Inferior parietal cortex (tissue), 1 donor: ENCODE data around the gene MICU2.

ENCODE experiments used
- DNase-seq: peaks from one replicate; pipeline ENCODE4 v3.0.0-alpha.2; 2016; ENCODE audit errors: extremely low spot score

The MICU2 gene

DNA sequence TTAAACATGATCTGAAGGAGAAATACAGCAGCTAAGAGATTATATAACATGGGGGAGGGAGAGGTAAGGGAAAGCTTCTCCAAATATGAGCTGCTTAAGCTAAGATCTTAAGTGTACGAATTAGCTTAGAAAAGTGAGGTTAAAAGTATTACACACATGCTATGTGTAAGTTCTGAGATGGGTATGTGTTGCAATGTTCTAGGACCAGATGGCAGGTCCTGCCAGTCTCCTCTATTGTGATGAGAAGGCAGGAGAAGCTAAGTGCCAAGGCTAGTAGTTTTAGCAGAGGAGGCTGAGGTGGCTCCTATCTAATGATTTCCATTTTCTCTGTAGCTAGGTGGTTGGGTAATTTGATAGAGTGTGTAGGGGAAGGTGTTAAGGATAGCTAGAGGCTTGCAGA is 57.6 kb downstream of the MICU2 start:
- peak; percentile 22 for DNase-seq

DNA sequence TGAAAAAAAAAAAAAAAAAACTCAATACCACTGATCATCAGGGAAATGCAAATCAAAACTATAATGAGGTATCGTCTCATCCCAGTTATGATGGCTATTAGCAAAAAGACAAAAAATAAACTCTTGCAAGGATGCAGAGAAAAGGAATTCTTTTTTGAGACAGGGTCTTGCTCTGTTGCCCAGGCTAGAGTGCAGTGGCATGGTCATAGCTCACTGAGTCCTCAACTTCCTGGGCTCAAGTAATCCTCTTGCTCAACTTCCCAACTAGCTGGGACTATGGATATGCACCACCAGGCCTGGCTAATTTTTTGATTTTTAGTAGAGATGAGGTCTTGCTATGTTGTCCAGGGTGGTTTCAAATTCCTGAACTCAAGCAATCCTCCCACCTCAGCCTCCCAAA is 59.5 kb downstream of the MICU2 start:
- DNase-seq: no peak

DNA sequence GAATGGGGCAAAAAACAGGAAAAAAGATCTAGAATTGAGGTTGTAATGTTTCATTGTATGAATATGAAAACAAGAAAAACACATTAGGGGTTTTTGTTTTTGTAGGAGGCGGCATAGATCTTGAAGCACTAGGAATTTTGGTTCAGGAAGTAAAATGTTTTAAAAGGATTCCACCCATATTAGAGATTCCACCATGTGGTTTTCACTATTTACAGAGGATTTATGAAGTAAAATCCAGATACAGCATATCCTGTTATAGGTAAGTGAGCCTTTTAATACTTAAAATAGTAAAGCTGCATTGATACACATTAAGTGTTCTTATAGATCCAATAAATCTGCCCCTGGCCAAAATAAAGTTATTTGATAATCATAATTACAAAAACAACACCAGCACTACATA is 61.4 kb downstream of the MICU2 start:
- no peak for DNase-seq

DNA sequence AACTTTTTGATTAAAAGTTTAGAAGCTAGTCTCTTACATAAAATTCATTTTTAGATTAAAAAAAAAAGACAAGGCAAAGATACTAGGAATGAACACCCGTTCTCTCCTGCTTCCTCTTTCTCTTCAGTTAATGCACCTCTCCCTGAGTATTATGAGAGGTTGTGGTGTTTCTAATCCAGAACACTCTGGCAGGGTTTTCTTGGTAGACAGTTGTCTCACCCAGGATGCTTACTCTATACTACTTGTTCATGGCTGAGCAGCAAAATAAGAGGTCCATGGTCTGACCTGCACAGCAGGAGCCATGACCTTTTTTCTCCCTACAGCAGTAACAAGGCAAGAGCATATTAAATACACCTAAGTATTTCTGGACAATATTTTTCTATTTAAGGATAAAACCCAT is 62.0 kb downstream of the MICU2 start:
- DNase-seq: no peak

DNA sequence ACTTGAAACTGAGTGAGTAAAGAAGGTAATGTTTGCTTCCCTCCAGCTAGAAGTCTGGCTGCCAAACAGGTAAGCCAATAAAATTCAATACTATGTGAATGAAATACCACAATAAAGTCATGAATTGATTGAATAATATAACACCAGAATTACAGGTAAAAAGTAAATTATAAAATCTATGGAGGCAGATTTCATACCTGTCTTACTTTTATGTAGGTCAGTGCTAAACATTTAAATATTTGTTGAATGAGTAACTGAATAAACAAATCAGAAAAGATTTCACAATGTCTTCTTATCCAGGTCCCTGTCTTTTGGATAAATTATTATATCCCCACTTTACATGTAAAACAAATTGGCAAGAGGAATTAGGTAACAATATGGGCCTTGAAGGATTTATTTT is 62.7 kb downstream of the MICU2 start:
- DNase-seq: no peak

DNA sequence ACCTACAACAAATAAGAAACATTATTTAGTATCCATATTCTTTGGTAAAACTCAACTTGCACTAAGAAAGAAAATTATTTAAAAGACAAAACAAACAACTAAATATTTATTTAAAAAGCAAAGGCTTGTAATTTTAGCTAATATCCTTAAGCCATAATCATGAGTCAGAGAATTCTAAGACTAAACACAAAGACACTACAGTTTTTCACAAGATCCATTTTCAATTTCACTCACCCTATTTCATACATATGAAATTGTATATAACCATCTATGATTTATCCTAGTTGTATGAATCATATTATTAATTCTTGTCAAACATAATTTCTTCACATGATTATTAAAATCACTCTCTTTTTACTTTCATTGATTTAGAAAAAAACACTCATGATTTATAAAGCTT is 64.3 kb downstream of the MICU2 start:
- DNase-seq: no peak

DNA sequence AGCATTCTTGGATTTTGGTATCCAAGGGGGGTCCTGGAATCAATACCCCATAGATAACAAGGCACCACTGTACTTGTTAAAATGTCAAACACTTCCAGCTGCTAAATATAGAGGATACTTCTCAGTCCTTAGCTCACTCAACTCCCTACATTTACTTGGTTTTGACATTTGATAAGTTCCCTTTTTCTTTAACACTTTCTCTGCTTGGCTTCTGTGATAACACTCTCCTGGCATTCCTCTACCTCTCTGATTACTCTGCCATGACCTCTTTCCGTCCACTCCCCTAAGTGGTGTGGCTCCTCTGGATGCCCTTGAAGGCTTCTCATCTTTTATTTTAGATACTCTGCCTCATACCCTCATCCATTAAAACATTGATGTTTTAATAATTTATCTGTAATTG is 65.2 kb downstream of the MICU2 start:
- no peak for DNase-seq

DNA sequence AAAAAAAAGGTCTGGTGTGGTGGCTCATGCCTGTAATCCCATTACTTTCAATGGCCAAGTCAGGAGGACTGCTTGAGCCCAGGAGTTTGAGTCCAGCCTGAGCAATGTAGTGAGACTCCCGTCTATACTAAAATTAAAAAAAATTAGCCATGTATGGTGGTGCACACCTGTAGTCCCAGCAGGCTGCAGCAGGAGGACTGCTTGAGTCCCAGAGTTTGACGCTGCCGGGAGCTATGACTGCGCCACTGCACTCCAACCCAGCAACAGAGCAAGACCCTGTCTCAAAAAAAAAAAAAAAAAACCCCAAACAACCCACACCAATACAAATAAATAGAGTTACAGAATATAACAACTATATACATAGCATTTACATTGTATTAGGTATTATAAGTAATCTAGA is 65.7 kb downstream of the MICU2 start:
- DNase-seq: no peak

DNA sequence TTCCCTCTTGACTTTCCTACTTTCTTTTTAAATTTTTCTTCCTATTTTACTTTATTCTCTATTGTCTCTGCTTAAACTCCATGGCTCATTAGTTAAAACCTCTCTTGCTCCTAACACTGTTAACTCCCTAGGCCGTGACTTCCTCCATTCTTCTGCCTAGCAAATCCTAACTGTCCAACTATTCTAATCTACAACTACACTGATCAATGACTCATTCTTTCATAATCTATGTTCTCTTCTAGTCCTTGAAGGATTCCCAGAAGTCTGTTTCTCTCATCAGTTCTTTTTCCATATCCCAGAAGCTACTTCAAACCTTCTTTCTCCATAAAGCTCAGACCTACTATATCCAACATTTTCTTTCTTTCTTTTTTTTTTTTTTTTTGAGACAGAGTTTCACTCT is 66.9 kb downstream of the MICU2 start:
- DNase-seq: no peak

DNA sequence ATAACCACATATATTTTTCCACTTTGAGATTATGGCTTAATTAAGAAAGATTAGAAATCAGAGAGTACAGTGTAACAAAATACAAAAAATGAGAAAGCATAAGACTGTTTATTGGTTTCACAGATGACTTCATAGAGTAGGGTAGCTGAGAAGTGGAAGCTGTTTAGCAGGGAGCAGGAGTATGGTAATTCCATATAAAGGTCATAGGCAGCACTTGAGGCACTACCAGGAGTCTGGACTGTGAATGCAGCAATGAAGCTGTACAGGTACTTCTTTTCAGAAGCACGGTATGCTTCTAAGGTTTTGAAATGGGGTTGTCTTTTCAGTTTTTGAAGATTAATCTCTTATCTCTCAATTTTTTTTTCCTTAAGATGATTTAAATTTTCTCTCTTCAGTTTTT is 69.2 kb downstream of the MICU2 start:
- no peak for DNase-seq

DNA sequence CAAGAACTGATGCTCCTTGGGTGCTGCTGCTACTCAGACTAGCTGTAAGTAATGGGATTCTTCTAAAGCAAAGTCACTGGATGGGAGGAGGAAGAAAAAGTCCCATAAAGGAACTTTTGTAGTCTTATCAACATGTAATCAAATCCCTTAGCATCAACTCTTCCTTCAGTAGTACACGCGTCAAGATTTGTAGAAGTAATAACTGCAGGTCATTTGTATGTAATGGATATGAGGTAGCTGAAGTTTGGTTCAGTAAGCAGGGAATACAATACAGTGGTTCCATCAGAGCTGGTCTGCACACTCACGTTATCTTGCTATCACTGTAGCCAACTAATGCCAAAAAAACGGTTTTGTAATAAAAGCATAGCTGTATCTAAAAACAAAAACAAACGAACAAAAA is 72.5 kb downstream of the MICU2 start:
- DNase-seq: no peak

DNA sequence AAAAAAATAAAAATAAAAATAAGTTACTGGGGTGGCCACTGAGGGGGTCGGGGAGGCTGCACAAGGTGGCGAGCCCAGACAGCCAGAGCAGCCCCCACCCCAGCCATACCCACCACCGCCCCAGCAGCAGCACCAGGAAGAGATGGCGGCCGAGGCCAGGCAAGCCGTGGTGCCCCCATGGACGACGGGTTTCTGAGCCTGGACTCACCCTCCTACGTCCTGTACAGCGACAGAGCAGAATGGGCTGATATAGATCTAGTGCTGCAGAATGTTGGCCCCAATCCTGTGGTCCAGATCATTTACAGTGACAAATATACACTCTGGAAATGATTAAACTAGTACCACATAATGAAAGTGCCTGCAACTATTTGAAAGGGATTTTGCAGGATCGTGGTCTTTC is 73.3 kb downstream of the MICU2 start:
- DNase-seq: no peak

DNA sequence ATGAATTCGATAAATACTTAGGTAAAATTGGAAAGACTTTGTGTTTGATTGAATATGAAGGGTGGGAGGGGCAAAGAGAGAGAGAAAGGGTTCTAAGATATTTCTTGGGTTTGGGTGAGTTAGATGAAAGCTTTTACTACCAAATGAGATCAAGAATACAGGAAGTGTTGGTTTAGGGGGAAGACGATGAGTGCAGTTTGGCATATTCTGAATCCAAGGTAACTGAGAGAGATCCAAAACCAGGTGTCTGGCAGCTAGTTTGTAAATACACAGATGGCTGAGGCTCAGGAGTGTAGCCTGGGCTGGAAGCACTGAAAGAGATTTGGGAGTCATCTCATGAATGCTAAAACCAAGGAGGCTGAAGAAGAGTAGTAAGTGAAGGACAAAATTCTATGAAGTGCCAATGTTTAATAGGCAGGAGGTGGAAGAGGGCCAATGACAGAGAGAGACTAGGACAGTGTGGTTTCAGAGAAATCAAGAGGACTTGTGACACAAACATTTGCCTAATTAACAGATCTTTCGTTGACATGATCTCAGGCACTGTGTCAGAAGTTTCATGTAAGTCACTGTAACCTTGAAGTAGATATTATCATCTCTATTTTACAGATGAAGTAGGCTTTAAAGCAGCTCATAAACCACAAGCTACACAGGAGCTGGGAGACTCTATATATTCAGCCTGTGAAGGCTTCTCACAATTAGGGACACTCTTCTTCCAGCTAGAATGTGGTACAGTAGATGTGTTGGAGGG is 74.7 kb downstream of the MICU2 start:
- no peak for DNase-seq

DNA sequence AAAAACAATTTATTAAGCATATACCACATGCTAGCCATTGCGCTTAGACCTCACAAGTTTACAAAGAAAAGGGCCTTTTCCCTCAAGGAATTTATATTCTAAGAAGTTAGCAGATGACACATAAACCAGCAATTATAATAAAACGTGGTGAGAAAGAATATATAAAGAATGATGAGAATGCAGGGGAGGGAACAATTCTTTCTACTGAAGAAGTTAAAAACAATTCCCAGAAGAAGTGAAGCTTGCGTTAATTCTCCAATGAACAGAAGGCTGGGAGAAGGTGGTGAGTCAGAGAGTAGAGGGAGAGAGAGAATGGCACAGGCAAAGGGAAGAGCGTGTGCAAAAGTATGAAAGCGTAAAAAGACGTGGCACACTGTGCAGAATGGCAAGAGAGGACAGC is 75.4 kb downstream of the MICU2 start:
- DNase-seq: no peak

DNA sequence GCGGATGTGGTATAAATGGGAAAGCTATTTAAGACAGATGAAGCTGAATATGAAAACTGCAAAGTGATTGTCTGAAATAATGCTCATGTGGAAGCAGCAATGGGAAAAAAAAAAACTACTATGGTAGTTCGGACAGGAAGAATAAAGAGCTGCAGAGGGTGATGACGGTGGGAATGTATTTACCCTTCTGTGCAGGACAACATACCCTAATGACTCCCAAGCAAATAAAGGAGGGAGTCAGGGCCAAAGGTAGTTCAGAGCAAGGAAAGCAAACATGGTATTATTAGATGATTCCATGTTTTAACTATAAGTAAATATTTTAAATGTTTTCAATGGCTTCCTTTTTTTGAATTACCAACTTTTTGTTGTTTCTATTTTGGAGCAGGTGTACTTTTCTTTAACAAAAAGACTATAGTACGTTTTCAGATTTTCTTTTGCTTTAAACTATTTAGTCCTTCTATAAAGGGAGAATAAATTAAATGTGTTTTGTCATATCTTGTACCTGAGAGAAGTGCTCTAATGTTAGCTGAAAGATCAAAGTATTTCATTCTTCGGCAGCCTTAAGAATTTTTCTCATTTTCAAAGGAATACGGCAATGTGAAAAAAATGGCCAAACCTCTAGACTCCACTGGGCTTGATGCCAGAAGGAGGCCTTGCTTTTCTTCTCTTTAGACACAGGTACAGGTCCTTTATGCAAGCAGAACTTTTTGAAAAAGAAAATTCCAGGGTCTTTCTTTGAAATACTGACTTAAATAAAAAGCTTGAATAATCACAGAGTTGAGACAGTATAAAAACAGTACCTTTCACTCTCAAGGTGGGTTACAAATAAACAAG is 77.0 kb downstream of the MICU2 start:
- no peak for DNase-seq

DNA sequence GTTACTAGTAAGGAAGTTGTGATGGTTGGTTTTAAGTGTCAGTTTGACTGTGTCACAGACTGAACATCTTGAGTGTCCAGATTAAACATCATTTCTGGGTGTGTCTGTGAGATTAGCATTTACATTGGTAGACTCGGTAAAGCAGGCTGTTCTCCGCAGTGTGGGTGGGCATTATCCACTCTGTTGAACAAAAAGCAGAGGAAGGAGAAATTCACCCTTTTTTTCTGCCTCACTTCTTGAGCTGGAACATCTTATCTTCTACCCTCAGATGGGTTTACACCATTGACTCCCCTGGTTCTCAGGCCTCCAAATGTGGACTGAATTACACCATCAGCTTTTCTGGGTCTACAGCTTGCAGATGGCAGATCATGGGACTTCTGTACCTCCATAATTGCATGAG is 81.1 kb downstream of the MICU2 start:
- no peak for DNase-seq

DNA sequence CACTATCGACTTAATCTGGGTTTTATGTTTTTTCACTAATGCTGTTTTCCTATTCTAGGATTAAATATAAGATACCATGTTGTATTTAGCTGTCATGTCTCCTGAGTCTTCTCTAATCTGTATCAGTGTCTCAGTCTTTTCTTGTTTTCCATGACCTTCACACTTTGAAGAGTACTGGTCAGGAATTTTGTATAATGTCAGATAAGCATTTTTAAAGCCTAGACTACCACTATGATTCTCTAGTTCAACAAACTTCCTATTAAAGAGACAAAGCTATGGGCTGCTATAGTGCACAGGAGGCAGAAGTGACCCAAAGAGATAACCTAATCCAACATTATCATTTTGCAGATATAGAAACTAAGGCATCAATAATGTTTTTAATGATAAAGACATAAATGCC is 81.8 kb downstream of the MICU2 start:
- no peak for DNase-seq

DNA sequence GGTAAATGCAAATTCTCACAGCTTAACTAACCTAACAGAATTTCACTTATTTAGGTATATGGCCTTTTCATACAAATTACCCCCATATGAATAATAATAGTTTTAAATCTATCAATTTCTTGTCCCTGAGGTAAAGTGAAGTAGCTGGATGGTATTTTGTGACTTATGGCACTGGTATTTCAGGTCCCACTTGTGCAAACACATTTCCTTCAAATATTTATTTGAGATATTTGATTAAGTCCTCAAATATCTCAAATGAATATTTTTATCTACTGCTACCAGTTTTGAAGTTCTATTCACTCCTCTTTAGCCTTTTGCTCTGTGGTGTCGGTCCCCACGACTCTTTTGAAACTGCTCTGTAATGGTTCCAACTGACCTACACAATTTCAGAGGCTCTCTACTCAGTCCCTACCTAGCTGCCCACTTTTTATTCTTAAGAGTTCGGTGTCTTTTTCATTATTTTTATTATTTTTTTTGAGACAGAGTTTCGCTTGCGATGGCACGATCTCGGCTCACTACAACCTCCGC is 85.3 kb downstream of the MICU2 start:
- DNase-seq: no peak

DNA sequence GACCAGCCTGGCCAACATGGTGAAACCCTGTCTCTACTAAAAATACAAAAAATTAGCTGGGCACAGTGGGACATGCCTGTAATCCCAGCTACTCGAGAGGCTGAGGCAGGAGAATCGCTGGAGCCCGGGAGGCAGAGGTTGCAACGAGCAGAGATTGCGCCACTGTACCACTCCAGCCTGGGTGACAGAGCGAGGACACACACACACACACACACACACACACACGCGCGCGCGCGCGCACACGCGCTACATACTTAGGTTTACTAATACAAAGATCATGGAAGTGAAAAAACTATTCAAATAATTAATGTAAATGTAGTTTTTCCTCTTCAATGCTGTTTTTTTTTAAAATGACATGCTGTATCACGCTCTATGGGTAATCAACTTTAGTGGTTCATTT is 86.4 kb downstream of the MICU2 start:
- no peak for DNase-seq

DNA sequence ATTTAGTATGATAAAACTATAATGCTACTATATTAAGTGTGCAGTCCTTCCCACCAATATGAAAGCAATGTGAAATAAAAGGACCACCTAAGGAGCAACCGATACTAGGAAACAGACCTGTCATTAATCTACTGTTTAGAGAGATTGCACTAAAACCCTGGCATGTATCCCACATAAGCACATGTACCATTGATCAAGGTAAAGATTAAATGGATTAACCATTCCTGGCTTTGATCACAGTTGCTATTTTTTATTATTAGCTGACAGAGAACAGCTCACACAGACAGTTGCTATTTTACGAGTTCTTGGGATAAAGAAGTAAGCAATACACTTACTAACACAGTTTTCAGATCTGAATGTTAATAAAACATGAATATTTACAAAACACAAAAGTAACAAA is 87.2 kb downstream of the MICU2 start:
- no peak for DNase-seq

DNA sequence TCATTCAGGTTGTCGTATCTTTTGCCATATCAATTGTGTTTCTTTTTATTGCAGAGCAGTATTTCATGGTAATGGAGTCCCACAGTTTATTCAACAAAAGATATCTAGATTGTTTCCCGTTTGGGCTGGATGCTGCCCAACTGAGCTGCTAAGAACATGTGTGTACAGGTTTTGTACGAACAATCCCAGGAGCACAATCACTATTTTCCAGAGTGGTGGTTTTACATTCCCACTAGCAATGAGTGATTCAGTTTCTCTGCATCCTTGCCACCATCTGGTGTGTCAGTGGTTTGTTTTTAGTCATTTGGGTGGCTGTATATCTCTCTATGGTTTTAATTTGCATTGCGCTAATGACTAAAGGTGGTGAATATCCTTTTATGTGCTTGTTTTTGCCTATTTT is 92.1 kb downstream of the MICU2 start:
- DNase-seq: peak; percentile 11

DNA sequence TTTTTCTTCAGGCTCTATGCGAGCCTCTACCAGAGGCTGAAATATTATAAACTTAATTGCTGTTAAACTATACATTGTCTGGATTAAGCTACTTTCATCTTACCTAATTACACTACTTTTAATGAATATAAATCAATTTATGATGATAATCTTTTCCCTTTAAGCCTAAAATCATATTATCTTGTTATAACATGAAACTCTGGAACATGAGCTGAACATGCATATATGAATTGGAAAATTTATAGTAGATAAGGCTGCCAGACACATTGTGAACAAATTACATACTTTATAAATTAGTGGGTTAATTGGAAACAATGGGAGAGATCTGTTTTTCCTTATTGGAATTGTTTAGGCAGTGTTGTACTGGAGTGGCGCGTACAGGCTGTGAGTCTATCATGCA is 99.6 kb downstream of the MICU2 start:
- DNase-seq: no peak

DNA sequence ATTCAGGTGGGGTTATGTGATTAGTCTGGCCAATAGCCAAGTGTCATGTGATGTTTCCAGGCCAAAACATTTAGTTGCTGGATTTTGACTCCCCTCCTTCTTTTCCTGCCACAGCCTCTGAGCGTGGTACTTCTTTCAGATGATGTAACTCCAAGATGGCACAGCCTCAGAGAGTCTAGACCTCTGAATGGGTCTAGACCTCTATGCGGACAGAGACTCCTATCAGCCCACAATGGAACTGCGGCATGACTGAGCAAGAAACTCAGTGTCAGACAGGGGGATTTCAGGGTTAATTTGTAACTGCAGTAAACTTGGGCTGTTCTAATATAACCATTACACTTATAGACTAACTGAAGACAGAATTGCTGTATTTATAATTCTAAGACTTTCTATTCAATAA is 102.3 kb downstream of the MICU2 start:
- DNase-seq: no peak
